ENCODE results near the gene ABCA7. TPM values are rescaled to one million over a fixed set of nuclear protein-coding genes. Genes with fewer than 3 reads are reported as not detected.

ABCA7 gene
- total RNA-seq, 3 donors from 2014 or later, result 23.5 to 25.6 (median 25.6) TPM

DNA sequence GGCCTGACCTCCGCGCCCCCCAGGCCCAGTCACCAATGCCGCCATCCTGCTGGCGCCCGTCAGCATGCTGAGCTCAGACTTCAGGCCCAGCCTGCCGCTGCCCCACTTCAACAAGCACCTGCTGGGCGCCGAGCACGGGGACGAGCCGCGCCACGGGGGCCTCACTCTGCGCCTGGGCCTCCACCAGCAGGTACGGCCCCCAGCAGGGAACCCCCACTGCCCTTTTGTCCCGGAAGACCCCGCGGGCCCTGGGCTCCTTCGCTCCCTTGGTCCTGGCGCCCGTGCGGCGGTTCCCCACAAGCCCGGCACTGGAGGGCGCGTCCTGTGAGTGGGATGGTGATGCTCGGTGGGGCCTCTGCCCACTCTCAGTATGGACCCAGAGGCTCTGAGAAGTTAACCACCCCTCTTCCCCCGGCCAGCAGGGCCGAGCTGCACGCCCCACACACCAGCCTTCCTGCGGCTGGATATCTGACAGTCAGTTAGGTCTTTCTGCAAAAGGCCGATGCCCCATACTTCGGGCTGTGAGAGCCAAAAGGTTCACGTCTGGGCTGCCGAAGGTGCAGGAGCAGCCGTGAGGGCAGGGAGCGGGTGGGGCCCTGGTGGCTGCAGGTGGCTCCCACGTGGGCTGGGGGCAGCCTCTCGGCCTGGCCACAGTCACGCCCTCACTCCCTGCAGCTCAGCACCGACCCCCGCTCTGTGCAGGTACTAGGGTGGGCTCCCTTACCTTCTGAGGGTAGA, 47.8 kb upstream of the ABCA7 start:
- H3K9me3 ChIP-seq, result no peaks in the 10 kb centered on the region
- no peaks in the 10 kb centered on the region for H3K36me3 ChIP-seq (ENCODE audit: low read depth)
- intact Hi-C loops (cut with DNase I, micrococcal nuclease), result no loop called here
- no peak overlapping the region for H3K4me3 ChIP-seq
- no peak for ATAC-seq
- H3K4me1 ChIP-seq (ENCODE audit: low read depth), result peaks cover 9% of the 10 kb centered on the region
- TF ChIP-seq, protein P1, sequence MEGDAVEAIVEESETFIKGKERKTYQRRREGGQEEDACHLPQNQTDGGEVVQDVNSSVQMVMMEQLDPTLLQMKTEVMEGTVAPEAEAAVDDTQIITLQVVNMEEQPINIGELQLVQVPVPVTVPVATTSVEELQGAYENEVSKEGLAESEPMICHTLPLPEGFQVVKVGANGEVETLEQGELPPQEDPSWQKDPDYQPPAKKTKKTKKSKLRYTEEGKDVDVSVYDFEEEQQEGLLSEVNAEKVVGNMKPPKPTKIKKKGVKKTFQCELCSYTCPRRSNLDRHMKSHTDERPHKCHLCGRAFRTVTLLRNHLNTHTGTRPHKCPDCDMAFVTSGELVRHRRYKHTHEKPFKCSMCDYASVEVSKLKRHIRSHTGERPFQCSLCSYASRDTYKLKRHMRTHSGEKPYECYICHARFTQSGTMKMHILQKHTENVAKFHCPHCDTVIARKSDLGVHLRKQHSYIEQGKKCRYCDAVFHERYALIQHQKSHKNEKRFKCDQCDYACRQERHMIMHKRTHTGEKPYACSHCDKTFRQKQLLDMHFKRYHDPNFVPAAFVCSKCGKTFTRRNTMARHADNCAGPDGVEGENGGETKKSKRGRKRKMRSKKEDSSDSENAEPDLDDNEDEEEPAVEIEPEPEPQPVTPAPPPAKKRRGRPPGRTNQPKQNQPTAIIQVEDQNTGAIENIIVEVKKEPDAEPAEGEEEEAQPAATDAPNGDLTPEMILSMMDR (IDR thresholded peaks at IDR 0.05), result no peak
- peak in 2 of 3 donors; percentile 44 to 57 for DNase-seq

DNA sequence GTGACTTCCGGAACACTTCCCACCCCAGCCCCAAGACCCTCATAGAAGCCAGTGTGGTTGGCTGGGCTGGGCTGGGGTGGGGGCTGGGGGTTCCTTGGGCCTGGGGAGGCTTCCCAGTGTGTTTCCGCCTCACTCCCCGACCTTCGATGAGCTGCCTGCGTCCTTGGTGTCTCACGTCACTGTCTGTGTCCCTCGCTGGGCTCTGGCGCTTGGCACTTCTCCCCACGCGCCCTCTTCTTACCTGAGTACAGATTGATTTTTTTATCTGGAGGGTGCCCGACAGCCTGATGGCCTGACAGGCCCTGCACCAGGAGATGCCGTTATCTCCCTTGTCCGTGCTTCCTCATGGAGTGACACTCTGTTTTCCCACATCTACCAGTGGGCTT, 47.2 kb upstream of the ABCA7 start:
- no peak overlapping the region for H3K4me3 ChIP-seq
- H3K36me3 ChIP-seq (ENCODE audit: low read depth), result no peaks in the 10 kb centered on the region
- DNase-seq, result no peak
- intact Hi-C loops (cut with DNase I, micrococcal nuclease), result no loop called here
- H3K9me3 ChIP-seq, result no peaks in the 10 kb centered on the region
- ATAC-seq, result no peak
- TF ChIP-seq, protein P1 (IDR thresholded peaks at IDR 0.05), result no peak
- H3K4me1 ChIP-seq (ENCODE audit: low read depth), result peaks cover 9% of the 10 kb centered on the region

- ATAC-seq (no peak), DNase-seq (peak in 1 of 3 donors; percentile 50)
- intact Hi-C loops (cut with DNase I, micrococcal nuclease), result no loop called here
- Histone ChIP-seq H3K36me3 (ENCODE audit: low read depth) (no peaks in the 10 kb centered on the region), H3K9me3 (no peaks in the 10 kb centered on the region), H3K4me1 (ENCODE audit: low read depth) (peaks cover 9% of the 10 kb centered on the region), H3K4me3 (no peak overlapping the region)
- TF ChIP-seq, protein P1 (IDR thresholded peaks at IDR 0.05), result no peak
Observed at GRCh38 chr19:993361-993830, 46.5 kb upstream of the ABCA7 start.

DNA sequence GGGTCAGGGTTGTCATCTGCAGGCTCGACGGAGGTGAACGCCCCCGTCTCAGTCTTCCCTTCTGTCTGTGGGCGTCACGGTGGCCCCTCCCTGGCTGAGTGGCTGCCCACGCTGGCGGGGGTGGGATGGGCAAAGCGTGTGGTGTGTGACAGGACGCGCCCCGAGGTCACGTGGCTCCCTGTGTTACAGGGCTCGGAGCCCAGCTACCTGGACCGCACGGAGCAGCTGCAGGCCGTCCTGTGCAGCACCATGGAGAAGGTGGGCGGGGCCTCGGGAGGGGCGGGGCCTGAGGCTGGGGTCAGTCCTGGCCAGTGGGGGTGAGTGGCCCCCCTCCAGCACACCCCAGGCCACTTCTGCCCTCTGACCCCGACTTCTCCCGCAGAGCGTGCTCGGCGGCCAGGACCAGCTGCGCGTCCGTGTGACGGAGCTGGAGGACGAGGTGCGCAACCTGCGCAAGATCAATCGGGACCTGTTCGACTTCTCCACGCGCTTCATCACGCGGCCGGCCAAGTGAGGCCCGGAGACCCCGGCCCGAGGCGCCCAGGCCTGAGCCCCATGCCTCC, 46.0 kb upstream of the ABCA7 start:
- TF ChIP-seq, protein P1 (IDR thresholded peaks at IDR 0.05), result no peak
- no peaks in the 10 kb centered on the region for H3K9me3 ChIP-seq
- H3K4me3 ChIP-seq, result no peak overlapping the region
- H3K4me1 ChIP-seq (ENCODE audit: low read depth), result peaks cover 9% of the 10 kb centered on the region
- H3K36me3 ChIP-seq (ENCODE audit: low read depth), result no peaks in the 10 kb centered on the region
- intact Hi-C loops (cut with DNase I, micrococcal nuclease), result no loop called here
- ATAC-seq, result no peak
- no peak for DNase-seq

DNA sequence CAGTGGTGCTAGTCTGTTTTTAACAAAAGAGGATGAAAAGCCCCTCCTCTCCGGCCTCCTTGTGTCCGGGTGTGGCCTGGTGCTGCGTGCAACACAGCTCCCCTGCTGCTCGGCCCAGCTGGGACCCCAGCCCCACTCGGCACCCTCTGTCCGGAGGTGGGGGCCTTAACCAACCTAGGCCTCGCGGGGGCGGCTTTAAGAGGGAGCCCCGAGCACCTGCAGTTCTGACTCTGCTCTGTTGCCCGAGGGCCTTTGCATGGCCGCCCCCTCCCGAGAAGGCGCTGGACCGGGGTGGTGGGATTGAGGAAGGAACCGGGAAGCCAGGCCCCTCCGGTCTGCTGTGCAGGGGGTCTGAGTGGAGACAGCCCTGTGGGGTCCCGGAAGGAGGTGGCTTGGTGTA, 45.4 kb upstream of the ABCA7 start:
- DNase-seq (no peak), ATAC-seq (no peak)
- H3K4me1 ChIP-seq (ENCODE audit: low read depth), result peaks cover 9% of the 10 kb centered on the region
- H3K4me3 ChIP-seq, result no peak overlapping the region
- TF ChIP-seq, protein P1 (IDR thresholded peaks at IDR 0.05), result no peak
- H3K36me3 ChIP-seq (ENCODE audit: low read depth), result no peaks in the 10 kb centered on the region
- no peaks in the 10 kb centered on the region for H3K9me3 ChIP-seq
- intact Hi-C loops (cut with DNase I, micrococcal nuclease), result no loop called here

Data from mucosa of descending colon (tissue), 3 donors.